ENCODE results near the gene ATG4C. TPM values are rescaled to one million over a fixed set of nuclear protein-coding genes. Genes with fewer than 3 reads are reported as not detected.

The ATG4C gene
- total RNA-seq, 2 donors from 2014 or later: 5.6 to 11.8 TPM

GRCh38 chr1:62790716-62791115, 6.8 kb downstream of the ATG4C start:
- Histone ChIP-seq H3K4me3 (no peak overlapping the region), H3K4me1 (replicated peaks) (no peaks in the 10 kb centered on the region), H3K9me3 (no peaks in the 10 kb centered on the region), H3K27ac (no peak overlapping the region), H3K36me3 (no peaks in the 10 kb centered on the region), H3K27me3 (replicated peaks; ENCODE audit: insufficient read depth) (no peaks in the 10 kb centered on the region)
- TF ChIP-seq POLR2A (IDR thresholded peaks at IDR 0.05) (no peak), POLR2AphosphoS5 (IDR thresholded peaks at IDR 0.05) (no peak)
- TF ChIP-seq, protein P1, sequence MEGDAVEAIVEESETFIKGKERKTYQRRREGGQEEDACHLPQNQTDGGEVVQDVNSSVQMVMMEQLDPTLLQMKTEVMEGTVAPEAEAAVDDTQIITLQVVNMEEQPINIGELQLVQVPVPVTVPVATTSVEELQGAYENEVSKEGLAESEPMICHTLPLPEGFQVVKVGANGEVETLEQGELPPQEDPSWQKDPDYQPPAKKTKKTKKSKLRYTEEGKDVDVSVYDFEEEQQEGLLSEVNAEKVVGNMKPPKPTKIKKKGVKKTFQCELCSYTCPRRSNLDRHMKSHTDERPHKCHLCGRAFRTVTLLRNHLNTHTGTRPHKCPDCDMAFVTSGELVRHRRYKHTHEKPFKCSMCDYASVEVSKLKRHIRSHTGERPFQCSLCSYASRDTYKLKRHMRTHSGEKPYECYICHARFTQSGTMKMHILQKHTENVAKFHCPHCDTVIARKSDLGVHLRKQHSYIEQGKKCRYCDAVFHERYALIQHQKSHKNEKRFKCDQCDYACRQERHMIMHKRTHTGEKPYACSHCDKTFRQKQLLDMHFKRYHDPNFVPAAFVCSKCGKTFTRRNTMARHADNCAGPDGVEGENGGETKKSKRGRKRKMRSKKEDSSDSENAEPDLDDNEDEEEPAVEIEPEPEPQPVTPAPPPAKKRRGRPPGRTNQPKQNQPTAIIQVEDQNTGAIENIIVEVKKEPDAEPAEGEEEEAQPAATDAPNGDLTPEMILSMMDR (IDR thresholded peaks at IDR 0.05): no peak
- no peak for DNase-seq (ENCODE audit: low spot score)
- intact Hi-C loops (cut with DNase I): no loop called here

- Histone ChIP-seq H3K4me1 (replicated peaks) (no peaks in the 10 kb centered on the region), H3K4me3 (no peak overlapping the region), H3K27me3 (replicated peaks; ENCODE audit: insufficient read depth) (no peaks in the 10 kb centered on the region), H3K9me3 (no peaks in the 10 kb centered on the region), H3K27ac (no peak overlapping the region), H3K36me3 (no peaks in the 10 kb centered on the region)
- no peak for DNase-seq (ENCODE audit: low spot score)
- TF ChIP-seq, protein P1 (IDR thresholded peaks at IDR 0.05): no peak
- TF ChIP-seq POLR2AphosphoS5 (IDR thresholded peaks at IDR 0.05) (no peak), POLR2A (IDR thresholded peaks at IDR 0.05) (no peak)
- intact Hi-C loops (cut with DNase I): no loop called here
- WGBS: 43% methylated on average over 1 of the region's 1 CpG
These were observed 10.1 kb downstream of the ATG4C start for GRCh38 chr1:62794053-62794452.

- Histone ChIP-seq H3K4me1 (replicated peaks) (no peaks in the 10 kb centered on the region), H3K27me3 (replicated peaks; ENCODE audit: insufficient read depth) (no peaks in the 10 kb centered on the region), H3K4me3 (no peak overlapping the region), H3K36me3 (no peaks in the 10 kb centered on the region), H3K27ac (no peak overlapping the region), H3K9me3 (no peaks in the 10 kb centered on the region)
- TF ChIP-seq POLR2A (IDR thresholded peaks at IDR 0.05) (no peak), POLR2AphosphoS5 (IDR thresholded peaks at IDR 0.05) (no peak)
- TF ChIP-seq, protein P1 (IDR thresholded peaks at IDR 0.05): no peak
- no peak for DNase-seq (ENCODE audit: low spot score)
- intact Hi-C loops (cut with DNase I): no loop called here
These were observed 12.3 kb downstream of the ATG4C start for GRCh38 chr1:62796221-62796620.

- no peaks in the 10 kb centered on the region for H3K36me3 ChIP-seq
- intact Hi-C loops (cut with DNase I): no loop called here
- H3K4me1 ChIP-seq (replicated peaks): no peaks in the 10 kb centered on the region
- no peak for DNase-seq (ENCODE audit: low spot score)
- H3K27ac ChIP-seq: no peak overlapping the region
- no peaks in the 10 kb centered on the region for H3K9me3 ChIP-seq
- no peak for TF ChIP-seq POLR2A (IDR thresholded peaks at IDR 0.05)
- TF ChIP-seq, protein P1 (IDR thresholded peaks at IDR 0.05): no peak
- no peak for TF ChIP-seq POLR2AphosphoS5 (IDR thresholded peaks at IDR 0.05)
- no peaks in the 10 kb centered on the region for H3K27me3 ChIP-seq (replicated peaks; ENCODE audit: insufficient read depth)
- 83% methylated on average over 2 of the region's 2 CpGs for WGBS
- H3K4me3 ChIP-seq: no peak overlapping the region
These were observed 15.8 kb downstream of the ATG4C start for GRCh38 chr1:62799688-62800087.

DNA sequence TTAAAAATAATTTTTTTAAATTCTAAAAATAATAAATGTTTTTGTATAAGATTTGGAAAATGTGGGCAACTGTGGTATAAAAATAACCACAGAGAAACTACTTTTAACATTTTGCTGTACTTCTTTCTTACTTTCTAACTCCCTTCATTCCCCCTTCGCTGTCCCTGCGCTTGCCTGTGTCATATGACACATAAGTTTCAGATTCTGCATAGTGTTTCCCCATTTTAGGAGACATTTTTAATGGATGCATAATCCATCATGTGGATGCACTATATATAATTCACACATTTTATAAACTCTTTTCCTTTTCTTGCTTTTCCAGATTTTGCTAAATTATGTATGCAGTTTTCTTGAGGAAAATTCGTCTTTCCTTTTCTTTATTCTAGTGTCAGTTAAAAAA, 16.3 kb downstream of the ATG4C start:
- 94% methylated on average over 3 of the region's 3 CpGs for WGBS

More for the DNA sequence above, 16.3 kb downstream of the ATG4C start:
- Histone ChIP-seq H3K9me3 (no peaks in the 10 kb centered on the region), H3K4me1 (replicated peaks) (no peaks in the 10 kb centered on the region), H3K36me3 (no peaks in the 10 kb centered on the region), H3K27ac (no peak overlapping the region), H3K27me3 (replicated peaks; ENCODE audit: insufficient read depth) (no peaks in the 10 kb centered on the region), H3K4me3 (no peak overlapping the region)
- no peak for DNase-seq (ENCODE audit: low spot score)
- intact Hi-C loops (cut with DNase I): no loop called here
- TF ChIP-seq POLR2AphosphoS5 (IDR thresholded peaks at IDR 0.05): no peak
- TF ChIP-seq, protein P1 (IDR thresholded peaks at IDR 0.05): no peak
- no peak for TF ChIP-seq POLR2A (IDR thresholded peaks at IDR 0.05)

Measured in prostate gland (tissue), 2 donors.